Uterus (tissue), 4 donors: Measurements from ENCODE around the gene TBKBP1. TPM values are rescaled to one million over a fixed set of nuclear protein-coding genes. Genes with fewer than 3 reads are reported as not detected.

Experiments used
- DNase-seq, 2 donors: peaks; one replicate each; pipeline ENCODE4 v3.0.0-alpha.2; 2019 to 2020
- H3K27ac ChIP-seq, 2 donors: fragments of 200-600 bp; sonication (generic); 1 replicate in 1 of 2; 2 replicates in 1 of 2; pipeline ENCODE4 v1.5.1; 2016 to 2018
- H3K27me3 ChIP-seq, 2 donors: fragments of 200-600 bp; sonication (generic); one replicate each; pipeline ENCODE4 v1.5.1; 2018 to 2019; ENCODE audit warnings: control low read depth in 1 of 2
- H3K36me3 ChIP-seq, 2 donors: fragments of 200-600 bp; sonication (generic); one replicate each; pipeline ENCODE4 v1.5.1; 2019; ENCODE audit warnings: control low read depth in 1 of 2
- H3K4me1 ChIP-seq, 2 donors: fragments of 200-600 bp; sonication (generic); one replicate each; pipeline ENCODE4 v1.5.1; 2018 to 2019; ENCODE audit warnings: control low read depth in 1 of 2
- H3K4me3 ChIP-seq, 2 donors: fragments of 200-600 bp; sonication (generic); 1 replicate in 1 of 2; 2 replicates in 1 of 2; pipeline ENCODE4 v1.5.1; 2018 to 2019; ENCODE audit warnings: mild to moderate bottlenecking in 1 of 2
- H3K9me3 ChIP-seq, 2 donors: fragments of 200-600 bp; sonication (generic); one replicate each; pipeline ENCODE4 v1.5.1; 2019; ENCODE audit warnings: control low read depth in 1 of 2
- POLR2A ChIP-seq, 2 donors: fragments of 450-650 bp; IDR thresholded peaks; one replicate each; pipeline ENCODE4 v1.6.1; 2016; ENCODE audit warnings: antibody characterized with exemption in 2 of 2, mild to moderate bottlenecking in 1 of 2, moderate library complexity in 1 of 2
- intact Hi-C: fragments of 100-400 bp; cut with DNase I; formaldehyde crosslinking; loops from one replicate; pipeline ENCODE4 v1.15.1; 2023; ENCODE audit warnings: low total_unique reads
- total RNA-seq, 4 donors: library from RNA; depleted of rRNA in 3 of 4; stranded (reverse); fragments of >200 nt in 3 of 4; gene quantifications; one replicate each; pipeline versions ENCODE4 v1.1.0 to v1.2.4, GENCODE V29; 2014 to 2023
- TF ChIP-seq, protein P1 (sequence below), 4 experiments: fragments of 200-600 bp in 2 of 4; fragments of 450-650 bp in 2 of 4; sonication (generic) in 2 of 4; IDR thresholded peaks; one replicate each; pipeline ENCODE4 v1.5.1; 2016 to 2019; ENCODE audit warnings: antibody characterized with exemption in 4 of 4, mild to moderate bottlenecking in 2 of 4, moderate library complexity in 1 of 4
- donor health status: DM: yes; HTN: yes; CAD: no.

TBKBP1 gene
- total RNA-seq, 4 donors from 2014 or later = 2.6 to 24.8 (median 10.7) TPM

DNA sequence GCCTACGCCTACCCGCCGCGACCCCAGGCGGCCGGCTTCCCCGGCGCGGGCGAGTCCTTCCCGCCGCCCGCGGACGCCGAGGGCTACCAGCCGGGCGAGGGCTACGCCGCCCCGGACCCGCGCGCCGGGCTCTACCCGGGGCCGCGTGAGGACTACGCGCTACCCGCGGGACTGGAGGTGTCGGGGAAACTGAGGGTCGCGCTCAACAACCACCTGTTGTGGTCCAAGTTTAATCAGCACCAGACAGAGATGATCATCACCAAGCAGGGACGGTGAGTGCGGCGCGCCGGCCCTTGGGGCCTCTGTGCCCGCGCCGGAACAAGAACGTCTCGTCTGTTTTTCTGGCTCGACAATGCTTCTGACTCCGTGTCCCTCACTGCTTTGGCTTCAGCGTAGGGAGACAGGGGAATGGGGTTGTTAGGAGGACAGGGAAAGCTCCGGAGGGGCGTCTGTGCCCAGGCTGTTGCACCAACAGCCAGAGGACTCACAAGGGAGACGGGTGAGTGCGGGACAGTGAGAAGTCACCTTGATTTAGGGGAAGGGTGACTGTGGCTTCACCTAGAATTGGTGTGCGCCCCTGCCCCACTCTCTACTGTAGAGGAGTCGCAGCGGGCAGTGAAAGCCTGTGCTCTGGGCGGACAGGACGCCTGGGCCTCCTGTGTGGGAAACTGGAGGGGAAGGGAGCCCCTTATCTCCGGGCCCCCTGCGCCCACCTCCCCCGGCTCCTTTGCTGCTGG lies 39.9 kb downstream of the TBKBP1 start:
- no peak for DNase-seq
- peaks cover 0 to 3% of the 10 kb centered on the region in 2 donors for H3K27me3 ChIP-seq
- intact Hi-C loops = no loop called here

DNA sequence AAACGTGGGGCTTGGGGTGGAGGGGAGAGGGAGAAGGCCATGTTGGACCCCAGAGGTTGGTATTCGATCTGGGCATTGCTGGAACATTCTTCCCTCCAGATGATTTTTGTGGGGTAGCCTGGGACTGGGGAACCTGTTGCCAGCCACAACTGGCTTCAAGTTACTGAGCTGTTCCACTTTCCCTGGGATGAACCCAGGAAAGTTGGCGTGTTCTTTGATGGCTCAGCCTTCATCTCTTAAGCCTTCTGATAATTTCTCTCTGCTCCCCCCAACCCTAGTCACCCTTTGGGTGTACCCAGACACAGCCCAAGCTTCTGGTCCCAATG lies 41.1 kb downstream of the TBKBP1 start:
- no peak overlapping the region for H3K27ac ChIP-seq
- peaks cover 0 to 6% of the 10 kb centered on the region in 2 donors for H3K4me1 ChIP-seq
- H3K9me3 ChIP-seq = no peaks in the 10 kb centered on the region
- intact Hi-C loops = no loop called here
- TF ChIP-seq POLR2A (IDR thresholded peaks at IDR 0.05) = no peak
- no peak for DNase-seq
- peaks cover 0 to 3% of the 10 kb centered on the region in 2 donors for H3K27me3 ChIP-seq
- no peak overlapping the region for H3K4me3 ChIP-seq
- no peaks in the 10 kb centered on the region for H3K36me3 ChIP-seq

More for the DNA sequence above, 39.9 kb downstream of the TBKBP1 start:
- Histone ChIP-seq H3K36me3 (no peaks in the 10 kb centered on the region), H3K27ac (no peak overlapping the region), H3K4me1 (peaks cover 0 to 6% of the 10 kb centered on the region in 2 donors), H3K4me3 (peak overlapping the region in 1 of 2 donors; percentile 25), H3K9me3 (no peaks in the 10 kb centered on the region)
- TF ChIP-seq POLR2A (IDR thresholded peaks at IDR 0.05) = no peak
- TF ChIP-seq, protein P1, sequence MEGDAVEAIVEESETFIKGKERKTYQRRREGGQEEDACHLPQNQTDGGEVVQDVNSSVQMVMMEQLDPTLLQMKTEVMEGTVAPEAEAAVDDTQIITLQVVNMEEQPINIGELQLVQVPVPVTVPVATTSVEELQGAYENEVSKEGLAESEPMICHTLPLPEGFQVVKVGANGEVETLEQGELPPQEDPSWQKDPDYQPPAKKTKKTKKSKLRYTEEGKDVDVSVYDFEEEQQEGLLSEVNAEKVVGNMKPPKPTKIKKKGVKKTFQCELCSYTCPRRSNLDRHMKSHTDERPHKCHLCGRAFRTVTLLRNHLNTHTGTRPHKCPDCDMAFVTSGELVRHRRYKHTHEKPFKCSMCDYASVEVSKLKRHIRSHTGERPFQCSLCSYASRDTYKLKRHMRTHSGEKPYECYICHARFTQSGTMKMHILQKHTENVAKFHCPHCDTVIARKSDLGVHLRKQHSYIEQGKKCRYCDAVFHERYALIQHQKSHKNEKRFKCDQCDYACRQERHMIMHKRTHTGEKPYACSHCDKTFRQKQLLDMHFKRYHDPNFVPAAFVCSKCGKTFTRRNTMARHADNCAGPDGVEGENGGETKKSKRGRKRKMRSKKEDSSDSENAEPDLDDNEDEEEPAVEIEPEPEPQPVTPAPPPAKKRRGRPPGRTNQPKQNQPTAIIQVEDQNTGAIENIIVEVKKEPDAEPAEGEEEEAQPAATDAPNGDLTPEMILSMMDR (IDR thresholded peaks at IDR 0.05) = no peak

DNA sequence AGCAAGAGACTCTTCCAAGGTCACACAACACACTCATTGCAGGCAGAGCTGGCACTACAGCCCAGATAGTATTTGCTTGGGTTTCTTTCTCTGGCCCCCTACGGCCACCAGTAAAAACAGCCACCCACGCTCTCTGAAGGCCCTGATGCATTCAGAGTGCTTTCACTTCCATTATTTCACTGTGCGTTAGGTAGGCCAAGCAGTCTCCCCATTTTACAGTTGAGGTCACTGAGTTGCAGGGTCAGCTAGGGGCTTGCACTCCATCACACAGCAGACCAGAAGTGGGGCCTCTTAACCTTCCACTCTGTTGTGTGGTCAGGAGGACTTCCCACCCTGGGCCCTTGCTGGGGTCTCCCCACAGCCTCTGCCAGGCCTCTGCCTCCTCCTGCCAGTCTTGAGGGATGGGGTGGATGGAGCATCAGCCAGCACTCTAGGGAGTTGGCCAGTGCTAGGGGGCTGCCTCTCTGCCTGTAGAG lies 41.6 kb downstream of the TBKBP1 start:
- Histone ChIP-seq H3K27ac (no peak overlapping the region), H3K4me3 (no peak overlapping the region), H3K9me3 (no peaks in the 10 kb centered on the region), H3K4me1 (peaks cover 0 to 6% of the 10 kb centered on the region in 2 donors), H3K36me3 (no peaks in the 10 kb centered on the region), H3K27me3 (peaks cover 0 to 3% of the 10 kb centered on the region in 2 donors)
- TF ChIP-seq POLR2A (IDR thresholded peaks at IDR 0.05) = no peak
- TF ChIP-seq, protein P1 (IDR thresholded peaks at IDR 0.05) = no peak
- intact Hi-C loops = no loop called here
- no peak for DNase-seq

DNA sequence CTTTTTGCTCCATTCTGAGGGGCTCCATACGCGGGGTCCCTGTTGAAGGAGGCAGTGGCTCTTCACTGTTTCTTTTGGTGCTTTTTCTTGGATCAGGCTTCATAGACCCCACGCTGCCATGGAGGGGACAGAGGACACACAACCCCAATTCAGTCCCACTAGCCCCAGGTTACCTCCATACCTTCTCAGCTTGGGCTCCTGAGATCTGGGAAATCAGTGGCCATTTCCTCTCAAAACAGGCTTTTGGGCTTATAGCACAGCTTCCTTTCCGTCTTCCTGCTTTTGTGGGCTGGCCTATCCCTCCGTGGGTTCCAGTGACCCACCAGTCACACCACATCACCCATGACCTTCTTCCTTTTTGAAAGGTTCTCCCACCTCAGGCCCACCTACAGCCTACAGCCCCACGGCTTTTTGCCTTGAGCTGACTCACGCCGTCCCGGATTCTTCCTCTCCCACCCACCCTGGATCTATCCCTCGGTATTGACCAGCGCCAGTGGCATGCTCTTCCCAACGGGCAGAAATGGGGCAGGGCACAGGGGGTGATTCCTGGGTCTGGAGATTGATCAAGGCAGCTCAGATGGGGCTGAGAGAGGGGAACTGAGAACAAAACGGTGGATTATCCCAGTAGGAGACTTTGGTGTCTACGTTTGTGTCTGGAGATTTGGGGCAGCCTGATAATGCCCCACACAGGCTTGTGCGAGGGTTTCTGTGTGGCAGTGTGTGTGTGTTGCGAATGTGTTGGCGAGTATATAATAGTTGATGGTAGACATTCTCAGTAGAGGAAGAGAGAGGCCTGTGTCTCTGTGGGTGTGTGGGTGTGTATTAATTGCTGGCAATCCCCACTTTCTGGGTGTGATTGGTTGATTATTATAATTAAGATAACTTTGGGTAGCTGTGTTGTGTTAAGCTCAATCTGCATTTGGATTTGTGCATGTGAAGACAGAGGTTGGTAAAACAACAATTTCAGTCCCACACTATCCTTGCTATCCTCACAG lies 42.8 kb downstream of the TBKBP1 start:
- intact Hi-C loops = no loop called here
- H3K36me3 ChIP-seq = no peaks in the 10 kb centered on the region
- no peaks in the 10 kb centered on the region for H3K9me3 ChIP-seq
- H3K4me1 ChIP-seq = peaks cover 0 to 6% of the 10 kb centered on the region in 2 donors
- H3K4me3 ChIP-seq = no peak overlapping the region
- H3K27ac ChIP-seq = no peak overlapping the region
- DNase-seq = no peak
- H3K27me3 ChIP-seq = no peaks in the 10 kb centered on the region
- TF ChIP-seq, protein P1 (IDR thresholded peaks at IDR 0.05) = no peak
- no peak for TF ChIP-seq POLR2A (IDR thresholded peaks at IDR 0.05)

DNA sequence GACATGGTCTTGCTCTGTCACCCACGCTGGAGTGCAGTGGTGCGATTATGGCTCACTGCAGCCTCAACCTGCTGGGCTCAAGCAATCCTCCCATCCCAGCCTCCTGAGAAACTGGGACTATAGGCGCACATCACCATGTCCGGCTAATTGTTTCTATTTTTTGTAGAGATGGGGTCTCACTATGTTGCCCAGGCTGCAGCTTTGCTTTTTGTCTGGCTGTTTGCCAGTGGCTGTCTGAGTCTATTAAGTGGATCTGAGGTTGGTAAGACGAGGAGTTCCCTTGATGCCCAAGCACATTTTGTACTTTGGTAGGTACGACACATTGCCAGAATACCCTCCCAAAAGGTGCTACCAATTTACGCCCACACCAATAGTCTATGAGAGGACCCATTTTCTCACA lies 44.2 kb downstream of the TBKBP1 start:
- peaks cover 0 to 2% of the 10 kb centered on the region in 2 donors for H3K4me1 ChIP-seq
- intact Hi-C loops = no loop called here
- DNase-seq = no peak
- no peak overlapping the region for H3K27ac ChIP-seq
- H3K4me3 ChIP-seq = no peak overlapping the region
- H3K9me3 ChIP-seq = no peaks in the 10 kb centered on the region
- no peaks in the 10 kb centered on the region for H3K36me3 ChIP-seq
- H3K27me3 ChIP-seq = no peaks in the 10 kb centered on the region
- TF ChIP-seq POLR2A (IDR thresholded peaks at IDR 0.05) = no peak
- TF ChIP-seq, protein P1 (IDR thresholded peaks at IDR 0.05) = no peak
